Kidney (tissue), 14 donors: ENCODE results near the gene HAND1. TPM values are rescaled to one million over a fixed set of nuclear protein-coding genes. Genes with fewer than 3 reads are reported as not detected.

Experiments
- DNase-seq, 5 donors: peaks; one replicate each; pipeline ENCODE4 v3.0.0-alpha.2; 2013 to 2020
- FAIRE-seq: peaks from 2 replicates; lab custom pipeline; 2012; peaks lifted over from hg19 to GRCh38; lab: Jason Lieb, UNC
- H3K27ac ChIP-seq, 2 donors: one replicate each; pipeline ENCODE4 v1.7.0; 2013; ENCODE audit warnings: low read depth in 2 of 2, low read length in 2 of 2, inconsistent platforms in 1 of 2
- H3K27me3 ChIP-seq: one replicate; pipeline ENCODE4 v1.7.1; 2013; ENCODE audit warnings: low read length, inconsistent platforms; ENCODE audit not compliant: control insufficient read depth, insufficient read depth
- H3K36me3 ChIP-seq, 3 donors: one replicate each; pipeline versions ENCODE4 v1.7.0 to v1.7.1; 2013; ENCODE audit warnings: low read length in 3 of 3, control low read depth in 1 of 3, inconsistent platforms in 1 of 3; ENCODE audit not compliant: insufficient read depth in 3 of 3, control insufficient read depth in 2 of 3
- H3K4me1 ChIP-seq, 3 donors: one replicate each; pipeline versions ENCODE4 v1.7.0 to v1.7.1; 2013; ENCODE audit warnings: low read length in 3 of 3, inconsistent platforms in 1 of 3, low read depth in 1 of 3; ENCODE audit not compliant: control insufficient read depth in 2 of 3, insufficient read depth in 2 of 3
- H3K4me3 ChIP-seq, 3 donors: one replicate each; pipeline versions ENCODE4 v1.7.0 to v1.8.1; 2013; ENCODE audit warnings: low read length in 3 of 3, control low read depth in 1 of 3, inconsistent platforms in 1 of 3
- H3K9ac ChIP-seq, 3 donors: one replicate each; pipeline versions ENCODE4 v1.7.0 to v1.7.1; 2013; ENCODE audit warnings: low read length in 3 of 3, control low read depth in 1 of 3, inconsistent platforms in 1 of 3
- H3K9me3 ChIP-seq, 3 donors: one replicate each; pipeline versions ENCODE4 v1.7.0 to v1.7.1; 2013; ENCODE audit warnings: low read length in 3 of 3, control low read depth in 1 of 3, inconsistent platforms in 1 of 3; ENCODE audit not compliant: control insufficient read depth in 2 of 3, insufficient read depth in 1 of 3
- CTCF ChIP-seq: IDR thresholded peaks from 3 replicates; pipeline ENCODE4 v1.5.1; 2012; ENCODE audit warnings: mild to moderate bottlenecking, moderate library complexity, borderline replicate concordance; ENCODE audit not compliant: insufficient read depth; ENCODE audit errors: extremely low read depth
- intact Hi-C: fragments of 100-400 bp; cut with DNase I; formaldehyde crosslinking; loops from one replicate; pipeline ENCODE4 v1.11.1; 2022
- polyA plus RNA-seq: library from polyadenylated mRNA; stranded (reverse); fragments of 350-450 nt; fragmentation: Illumina TruSeq; extraction: RNeasy Lipid Tissue Mini Kit (QIAGEN cat#74804); gene quantifications from one replicate; pipeline ENCODE4 v1.2.3, GENCODE V29; 2014; ENCODE audit warnings: low read depth, low replicate concordance; ENCODE audit not compliant: insufficient read depth
- total RNA-seq: library from RNA; stranded (reverse); fragmentation: NEBNext Ultra II Directional; extraction: Animal tissue kit (Norgen Biotek cat#: 25700); gene quantifications from one replicate; pipeline ENCODE4 v1.2.1, GENCODE V29; 2021
- donor health status: control.
- donor health status: control.
- donor health status: control.
- donor health status: control.
- donor health status: control.
- donor health status: DM: yes; HTN: yes; CAD: no.
- donor health status: Normal renal cell carcinoma (clear cell type).

The HAND1 gene
- total and polyA plus RNA-seq, 2 donors from 2014 or later: not detected

- H3K4me3 ChIP-seq: no peak overlapping the region
- no peak overlapping the region for H3K27ac ChIP-seq
- no peak for TF ChIP-seq CTCF
- H3K4me1 ChIP-seq: no peaks in the 10 kb centered on the region
- intact Hi-C loops: no loop called here
- H3K36me3 ChIP-seq: no peaks in the 10 kb centered on the region
- H3K9ac ChIP-seq: no peak overlapping the region
- FAIRE-seq (no peak), DNase-seq (no peak)
- no peaks in the 10 kb centered on the region for H3K27me3 ChIP-seq
- H3K9me3 ChIP-seq: no peaks in the 10 kb centered on the region
Measured at GRCh38 chr5:154514331-154514730, 36.3 kb upstream of the HAND1 start.

GRCh38 chr5:154513669-154514084, 35.6 kb upstream of the HAND1 start:
- Histone ChIP-seq H3K27me3 (no peaks in the 10 kb centered on the region), H3K9me3 (no peaks in the 10 kb centered on the region), H3K9ac (no peak overlapping the region), H3K4me3 (no peak overlapping the region), H3K4me1 (no peaks in the 10 kb centered on the region), H3K27ac (no peak overlapping the region), H3K36me3 (no peaks in the 10 kb centered on the region)
- DNase-seq (no peak), FAIRE-seq (no peak)
- intact Hi-C loops: no loop called here
- no peak for TF ChIP-seq CTCF

- H3K36me3 ChIP-seq: no peaks in the 10 kb centered on the region
- no peaks in the 10 kb centered on the region for H3K4me1 ChIP-seq
- no peak for DNase-seq
- H3K9ac ChIP-seq: no peak overlapping the region
- intact Hi-C loops: no loop called here
- no peak for FAIRE-seq
- H3K9me3 ChIP-seq: no peaks in the 10 kb centered on the region
- H3K27me3 ChIP-seq: no peaks in the 10 kb centered on the region
- no peak overlapping the region for H3K4me3 ChIP-seq
- TF ChIP-seq CTCF: no peak
- no peak overlapping the region for H3K27ac ChIP-seq
Measured at GRCh38 chr5:154511984-154512383, 34.0 kb upstream of the HAND1 start.
